MCF 10A (cell line): ENCODE data around the gene PTPRK. TPM values are rescaled to one million over a fixed set of nuclear protein-coding genes. Genes with fewer than 3 reads are reported as not detected.

Source experiments
- BruUV-seq: library from RNA; stranded (reverse); fragments of 400-500 nt; replicated peaks from 2 replicates; lab custom pipeline; 2021; lab: Mats Ljungman, UMichigan
- CTCF ChIA-PET: fragments of 300-600 bp; sonication (Branson Sonifier 250); formaldehyde crosslinking; extraction: SDS; loops from one replicate; lab custom pipeline; 2021; ENCODE audit warnings: antibody characterized with exemption, inconsistent platforms; lab: Yijun Ruan, JAX
- POLR2A ChIA-PET: fragments of 300-600, 350-650 bp; sonication (Branson Sonifier 250); formaldehyde crosslinking; extraction: SDS; loops from one replicate; lab custom pipeline; 2020; ENCODE audit warnings: antibody characterized with exemption, inconsistent platforms; lab: Yijun Ruan, JAX
- DNase-seq: peaks from one replicate; pipeline ENCODE4 v3.0.0-alpha.2; 2018; ENCODE audit not compliant: unreplicated experiment
- H3K27ac Mint-ChIP-seq: one replicate; pipeline ENCODE4 v1.8.0; 2022; ENCODE audit warnings: mild to moderate bottlenecking, low read depth, mixed read lengths; ENCODE audit not compliant: unreplicated experiment
- H3K27me3 Mint-ChIP-seq: one replicate; pipeline ENCODE4 v1.8.0; 2022; ENCODE audit warnings: mixed read lengths; ENCODE audit not compliant: insufficient read depth, unreplicated experiment
- H3K36me3 Mint-ChIP-seq: one replicate; pipeline ENCODE4 v1.8.0; 2022; ENCODE audit warnings: mild to moderate bottlenecking, moderate library complexity, mixed read lengths; ENCODE audit not compliant: insufficient read depth, unreplicated experiment
- H3K4me1 Mint-ChIP-seq: one replicate; pipeline ENCODE4 v1.8.0; 2022; ENCODE audit warnings: mixed read lengths; ENCODE audit not compliant: insufficient read depth, unreplicated experiment
- H3K4me3 Mint-ChIP-seq: one replicate; pipeline ENCODE4 v1.8.0; 2022; ENCODE audit warnings: mild to moderate bottlenecking, moderate library complexity, mixed read lengths; ENCODE audit not compliant: unreplicated experiment
- H3K9me3 Mint-ChIP-seq: one replicate; pipeline ENCODE4 v1.8.0; 2022; ENCODE audit warnings: mixed read lengths; ENCODE audit not compliant: unreplicated experiment
- CTCF ChIP-seq: fragments of 200-600 bp; IDR thresholded peaks from one replicate; pipeline ENCODE4 v1.8.0; 2022; ENCODE audit warnings: antibody characterized with exemption, mild to moderate bottlenecking; ENCODE audit not compliant: unreplicated experiment
- intact Hi-C: fragments of 100-400 bp; cut with micrococcal nuclease; formaldehyde crosslinking; loops from 2 replicates; pipeline ENCODE4 v1.14.1; 2022
- total RNA-seq: library from RNA; stranded (reverse); gene quantifications from 2 replicates; pipeline ENCODE4 v1.2.3, GENCODE V29; 2022

Gene PTPRK
- total RNA-seq, 1 experiment from 2014 or later, result 50.2 TPM

- CTCF ChIA-PET, result interaction anchor here (0.5 kb wide), 1 partner anchor 405 kb away, joined by 3 read pairs; no protein-coding TSS in a partner anchor
- no TSS peak for BruUV-seq
Measured at GRCh38 chr6:127998985-127999384, 521.4 kb downstream of the PTPRK start.

GRCh38 chr6:127997496-127998164 lies 522.8 kb downstream of the PTPRK start:
- intact Hi-C loops, result no loop called here
- no peak for DNase-seq
- Mint-ChIP-seq H3K9me3 (no peaks in the 10 kb centered on the region), H3K4me3 (no peak overlapping the region), H3K4me1 (no peaks in the 10 kb centered on the region), H3K27me3 (no peaks in the 10 kb centered on the region), H3K27ac (no peak overlapping the region), H3K36me3 (peaks cover 5% of the 10 kb centered on the region)
- TF ChIP-seq CTCF, result no peak
- ChIA-PET CTCF (no interaction called here), POLR2A (no interaction called here)
- BruUV-seq, result no TSS peak

More at GRCh38 chr6:127998985-127999384, 521.4 kb downstream of the PTPRK start:
- Mint-ChIP-seq H3K27ac (no peak overlapping the region), H3K27me3 (no peaks in the 10 kb centered on the region), H3K9me3 (no peaks in the 10 kb centered on the region), H3K4me3 (no peak overlapping the region), H3K4me1 (no peaks in the 10 kb centered on the region), H3K36me3 (peaks cover 5% of the 10 kb centered on the region)
- POLR2A ChIA-PET, result interaction anchor here (1.0 kb wide), 1 partner anchor 12 kb away, joined by 4 read pairs; no protein-coding TSS in a partner anchor
- DNase-seq, result no peak
- intact Hi-C loops, result no loop called here
- TF ChIP-seq CTCF, result no peak

- Mint-ChIP-seq H3K4me1 (no peaks in the 10 kb centered on the region), H3K27ac (no peak overlapping the region), H3K36me3 (peaks cover 5% of the 10 kb centered on the region), H3K27me3 (no peaks in the 10 kb centered on the region), H3K4me3 (no peak overlapping the region), H3K9me3 (no peaks in the 10 kb centered on the region)
- no TSS peak for BruUV-seq
- CTCF ChIA-PET, result no interaction called here
- intact Hi-C loops, result no loop called here
- TF ChIP-seq CTCF, result no peak
- no peak for DNase-seq
- POLR2A ChIA-PET, result no interaction called here
Measured at GRCh38 chr6:127996925-127997324, 523.5 kb downstream of the PTPRK start.

GRCh38 chr6:127992144-127992543 lies 528.3 kb downstream of the PTPRK start:
- no peaks in the 10 kb centered on the region for H3K4me1 Mint-ChIP-seq
- POLR2A ChIA-PET, result no interaction called here
- no peak overlapping the region for H3K4me3 Mint-ChIP-seq
- no peaks in the 10 kb centered on the region for H3K27me3 Mint-ChIP-seq
- H3K9me3 Mint-ChIP-seq, result no peaks in the 10 kb centered on the region
- DNase-seq, result no peak
- H3K27ac Mint-ChIP-seq, result no peak overlapping the region
- TF ChIP-seq CTCF, result no peak
- H3K36me3 Mint-ChIP-seq, result peaks cover 7% of the 10 kb centered on the region
- BruUV-seq, result no TSS peak
- intact Hi-C loops, result no loop called here
- CTCF ChIA-PET, result no interaction called here
